HG03139 (cell line): ENCODE measurements around the gene SLC12A1.

ENCODE experiments used
- ATAC-seq: cut with Tn5 transposase; IDR thresholded peaks from one replicate; pipeline ENCODE4 v1.9.1; 2021; ENCODE audit not compliant: unreplicated experiment

SLC12A1 gene

GRCh38 chr15:48205981-48206380, at the start of gene SLC12A1:
Gene SLC12A1 (plus strand): TSS chr15:48206302. CDS start chr15:48207720, 1,418 bp downstream.
- no peak for ATAC-seq

GRCh38 chr15:48168616-48169015, 37.5 kb upstream of the SLC12A1 start:
- no peak for ATAC-seq

GRCh38 chr15:48170981-48171380, 35.1 kb upstream of the SLC12A1 start:
- ATAC-seq, result no peak

GRCh38 chr15:48175126-48175525, 31.0 kb upstream of the SLC12A1 start:
- no peak for ATAC-seq

GRCh38 chr15:48176112-48176511, 30.0 kb upstream of the SLC12A1 start:
- no peak for ATAC-seq

GRCh38 chr15:48176957-48177356, 29.1 kb upstream of the SLC12A1 start:
- peak; percentile 38 for ATAC-seq

GRCh38 chr15:48177383-48177765, 28.7 kb upstream of the SLC12A1 start:
- ATAC-seq, result peak; percentile 47

GRCh38 chr15:48177766-48178647, 28.1 kb upstream of the SLC12A1 start, which contains the start of gene MYEF2:
Gene MYEF2 (minus strand): TSS chr15:48178295. CDS start chr15:48178237, 58 bp downstream.
- ATAC-seq, result peak; percentile 74

- no peak for ATAC-seq
Observed at GRCh38 chr15:48178648-48178931, 27.5 kb upstream of the SLC12A1 start.

GRCh38 chr15:48182749-48183148, 23.4 kb upstream of the SLC12A1 start:
- no peak for ATAC-seq

- no peak for ATAC-seq
Observed at GRCh38 chr15:48185529-48185928, 20.6 kb upstream of the SLC12A1 start.

- no peak for ATAC-seq
Observed at GRCh38 chr15:48186271-48186670, 19.8 kb upstream of the SLC12A1 start.

GRCh38 chr15:48190932-48191573, 15.0 kb upstream of the SLC12A1 start:
- ATAC-seq, result no peak

- ATAC-seq, result no peak
Observed at GRCh38 chr15:48191574-48192225, 14.4 kb upstream of the SLC12A1 start, which contains the start of gene CTXN2. Gene CTXN2 (plus strand): TSS chr15:48191665. CDS start chr15:48201301, 9,636 bp downstream.

GRCh38 chr15:48202068-48202467, 4.0 kb upstream of the SLC12A1 start:
- no peak for ATAC-seq

- ATAC-seq, result no peak
Observed at GRCh38 chr15:48221261-48221660, 15.2 kb downstream of the SLC12A1 start.

GRCh38 chr15:48221885-48222284, 15.8 kb downstream of the SLC12A1 start:
- ATAC-seq, result no peak

GRCh38 chr15:48222627-48223026, 16.5 kb downstream of the SLC12A1 start:
- ATAC-seq, result no peak

- no peak for ATAC-seq
Observed at GRCh38 chr15:48225771-48226170, 19.7 kb downstream of the SLC12A1 start.

GRCh38 chr15:48230498-48230897, 24.4 kb downstream of the SLC12A1 start:
- ATAC-seq, result no peak

GRCh38 chr15:48233246-48233645, 27.1 kb downstream of the SLC12A1 start:
- no peak for ATAC-seq

- no peak for ATAC-seq
Observed at GRCh38 chr15:48239334-48239733, 33.2 kb downstream of the SLC12A1 start.
